HL-60 (cell line): Measurements from ENCODE around the gene EPB41L4B.
"Not testable (repeated sequence)": the region's sequence is repeated elsewhere in the genome, so short reads cannot be mapped to it uniquely, and the experiment has no call there.

Source experiments
- DNase-seq, 2 experiments: peaks; one replicate each; pipeline ENCODE4 v3.0.0-alpha.2; 2010 to 2020; ENCODE audit warnings: low read depth in 1 of 2, low spot score in 1 of 2
- H3K27ac ChIP-seq: fragments of 250-450 bp; sonication (Bioruptor Pico); replicated peaks from 2 replicates; pipeline ENCODE4 v1.5.1; 2020; ENCODE audit warnings: mild to moderate bottlenecking, moderate library complexity
- H3K27me3 ChIP-seq: fragments of 250-450 bp; sonication (Bioruptor Pico); 2 replicates; pipeline ENCODE4 v1.5.1; 2021; ENCODE audit warnings: mild to moderate bottlenecking, moderate library complexity; ENCODE audit not compliant: insufficient read depth, poor library complexity, severe bottlenecking
- H3K4me3 ChIP-seq: replicated peaks from 2 replicates; pipeline ENCODE4 v1.5.1; 2011; ENCODE audit warnings: mild to moderate bottlenecking, control low read depth, low read length; ENCODE audit not compliant: insufficient read depth
- GABPA ChIP-seq: IDR thresholded peaks from 2 replicates; pipeline ENCODE4 v1.6.1; 2012; ENCODE audit warnings: low read depth
- POLR2AphosphoS5 ChIP-seq: IDR thresholded peaks from 2 replicates; pipeline ENCODE4 v1.6.1; 2012; ENCODE audit warnings: low read depth
- SPI1 ChIP-seq: IDR thresholded peaks from 2 replicates; pipeline ENCODE4 v1.6.1; 2012; ENCODE audit warnings: low read depth, mild to moderate bottlenecking, borderline replicate concordance
- TF ChIP-seq, protein P1 (sequence below): IDR thresholded peaks from one replicate; pipeline ENCODE4 v1.5.1; 2011; ENCODE audit warnings: low read length, control low read depth, inconsistent platforms; ENCODE audit not compliant: insufficient read depth
- TF ChIP-seq, protein P2 (sequence below): IDR thresholded peaks from 2 replicates; pipeline ENCODE4 v1.6.1; 2012; ENCODE audit warnings: low read depth; ENCODE audit not compliant: insufficient replicate concordance

Gene EPB41L4B

DNA sequence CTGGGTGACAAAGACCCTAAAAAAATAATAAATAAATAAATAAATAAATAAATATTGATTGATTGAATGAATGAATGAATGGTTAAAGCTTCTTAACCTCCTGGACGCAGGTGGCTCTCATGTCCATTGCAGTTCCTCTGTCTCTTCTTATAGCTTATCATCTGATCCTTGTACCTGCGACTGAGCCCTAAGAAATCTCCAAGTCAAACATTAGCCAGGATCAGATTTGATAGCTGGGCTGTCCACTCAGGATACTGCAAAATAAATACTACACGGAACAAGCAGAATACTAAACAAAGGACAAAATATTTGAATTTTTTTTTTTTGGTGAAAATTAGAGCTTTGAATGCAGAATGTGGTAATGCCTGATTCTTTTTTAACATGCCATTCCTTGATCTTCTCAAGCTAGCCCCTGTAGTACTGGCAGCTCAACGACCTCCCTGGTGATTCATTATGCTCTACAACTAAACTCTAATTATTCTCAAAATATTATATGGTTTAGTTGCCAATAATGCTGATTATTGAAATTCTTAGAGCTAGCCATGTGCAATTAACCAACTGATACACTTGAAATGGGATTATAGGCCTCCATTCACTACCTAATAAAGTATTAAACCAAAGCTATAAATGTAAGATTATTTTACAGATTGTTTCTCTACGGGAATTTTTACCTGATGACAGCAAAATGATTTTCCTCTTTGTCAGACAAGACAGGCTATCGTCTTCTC is 191.2 kb downstream of the EPB41L4B start:
- TF ChIP-seq, protein P1, sequence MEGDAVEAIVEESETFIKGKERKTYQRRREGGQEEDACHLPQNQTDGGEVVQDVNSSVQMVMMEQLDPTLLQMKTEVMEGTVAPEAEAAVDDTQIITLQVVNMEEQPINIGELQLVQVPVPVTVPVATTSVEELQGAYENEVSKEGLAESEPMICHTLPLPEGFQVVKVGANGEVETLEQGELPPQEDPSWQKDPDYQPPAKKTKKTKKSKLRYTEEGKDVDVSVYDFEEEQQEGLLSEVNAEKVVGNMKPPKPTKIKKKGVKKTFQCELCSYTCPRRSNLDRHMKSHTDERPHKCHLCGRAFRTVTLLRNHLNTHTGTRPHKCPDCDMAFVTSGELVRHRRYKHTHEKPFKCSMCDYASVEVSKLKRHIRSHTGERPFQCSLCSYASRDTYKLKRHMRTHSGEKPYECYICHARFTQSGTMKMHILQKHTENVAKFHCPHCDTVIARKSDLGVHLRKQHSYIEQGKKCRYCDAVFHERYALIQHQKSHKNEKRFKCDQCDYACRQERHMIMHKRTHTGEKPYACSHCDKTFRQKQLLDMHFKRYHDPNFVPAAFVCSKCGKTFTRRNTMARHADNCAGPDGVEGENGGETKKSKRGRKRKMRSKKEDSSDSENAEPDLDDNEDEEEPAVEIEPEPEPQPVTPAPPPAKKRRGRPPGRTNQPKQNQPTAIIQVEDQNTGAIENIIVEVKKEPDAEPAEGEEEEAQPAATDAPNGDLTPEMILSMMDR: no peak
- no peak for TF ChIP-seq SPI1
- no peak for TF ChIP-seq GABPA
- TF ChIP-seq POLR2AphosphoS5: no peak
- TF ChIP-seq, protein P2, sequence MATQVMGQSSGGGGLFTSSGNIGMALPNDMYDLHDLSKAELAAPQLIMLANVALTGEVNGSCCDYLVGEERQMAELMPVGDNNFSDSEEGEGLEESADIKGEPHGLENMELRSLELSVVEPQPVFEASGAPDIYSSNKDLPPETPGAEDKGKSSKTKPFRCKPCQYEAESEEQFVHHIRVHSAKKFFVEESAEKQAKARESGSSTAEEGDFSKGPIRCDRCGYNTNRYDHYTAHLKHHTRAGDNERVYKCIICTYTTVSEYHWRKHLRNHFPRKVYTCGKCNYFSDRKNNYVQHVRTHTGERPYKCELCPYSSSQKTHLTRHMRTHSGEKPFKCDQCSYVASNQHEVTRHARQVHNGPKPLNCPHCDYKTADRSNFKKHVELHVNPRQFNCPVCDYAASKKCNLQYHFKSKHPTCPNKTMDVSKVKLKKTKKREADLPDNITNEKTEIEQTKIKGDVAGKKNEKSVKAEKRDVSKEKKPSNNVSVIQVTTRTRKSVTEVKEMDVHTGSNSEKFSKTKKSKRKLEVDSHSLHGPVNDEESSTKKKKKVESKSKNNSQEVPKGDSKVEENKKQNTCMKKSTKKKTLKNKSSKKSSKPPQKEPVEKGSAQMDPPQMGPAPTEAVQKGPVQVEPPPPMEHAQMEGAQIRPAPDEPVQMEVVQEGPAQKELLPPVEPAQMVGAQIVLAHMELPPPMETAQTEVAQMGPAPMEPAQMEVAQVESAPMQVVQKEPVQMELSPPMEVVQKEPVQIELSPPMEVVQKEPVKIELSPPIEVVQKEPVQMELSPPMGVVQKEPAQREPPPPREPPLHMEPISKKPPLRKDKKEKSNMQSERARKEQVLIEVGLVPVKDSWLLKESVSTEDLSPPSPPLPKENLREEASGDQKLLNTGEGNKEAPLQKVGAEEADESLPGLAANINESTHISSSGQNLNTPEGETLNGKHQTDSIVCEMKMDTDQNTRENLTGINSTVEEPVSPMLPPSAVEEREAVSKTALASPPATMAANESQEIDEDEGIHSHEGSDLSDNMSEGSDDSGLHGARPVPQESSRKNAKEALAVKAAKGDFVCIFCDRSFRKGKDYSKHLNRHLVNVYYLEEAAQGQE: no peak
- no peak overlapping the region for H3K27ac ChIP-seq
- DNase-seq: no peak
- H3K27me3 ChIP-seq: no peaks in the 10 kb centered on the region
- H3K4me3 ChIP-seq: no peak overlapping the region

DNA sequence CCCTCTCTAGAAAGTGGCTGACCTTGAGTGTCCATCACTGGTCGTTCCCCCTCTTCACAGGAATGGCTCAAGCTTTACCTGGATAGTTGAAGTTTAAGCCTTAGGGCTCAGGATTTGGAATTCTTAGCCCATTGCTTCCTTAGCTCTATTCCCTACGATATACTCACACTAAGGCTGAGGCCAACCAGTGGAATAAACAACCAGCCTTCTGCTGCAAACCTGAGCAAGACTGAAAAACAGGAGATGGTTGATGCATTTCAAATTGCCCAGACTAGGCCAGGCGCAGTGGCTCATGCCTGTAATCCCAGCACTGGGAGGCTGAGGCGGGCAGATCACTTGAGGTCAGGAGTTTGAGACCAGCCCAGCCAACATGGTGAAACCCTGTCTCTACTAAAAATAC is 194.2 kb downstream of the EPB41L4B start:
- H3K4me3 ChIP-seq, H3K27ac ChIP-seq, DNase-seq, H3K27me3 ChIP-seq: not testable (repeated sequence)

DNA sequence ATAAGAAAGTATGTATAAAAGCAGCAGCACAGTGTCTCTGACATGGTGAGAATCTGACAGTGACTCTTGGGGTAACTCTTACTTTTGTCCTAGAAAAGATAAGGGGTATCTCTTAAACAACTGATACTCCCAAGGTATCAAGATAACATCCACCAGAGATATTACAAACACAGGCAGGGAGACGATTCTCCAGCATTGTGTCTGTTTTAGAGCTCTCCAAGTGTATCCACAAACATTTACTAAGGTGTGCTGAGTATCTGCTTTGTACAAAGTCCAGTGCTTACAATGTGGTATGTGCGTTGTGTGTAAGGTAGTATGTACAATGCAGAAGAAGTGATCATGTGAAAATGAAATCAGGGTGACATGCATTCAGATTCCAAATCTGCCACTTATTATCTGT is 196.7 kb downstream of the EPB41L4B start:
- Histone ChIP-seq H3K27ac (no peak overlapping the region), H3K27me3 (no peaks in the 10 kb centered on the region), H3K4me3 (no peak overlapping the region)
- TF ChIP-seq, protein P2: no peak
- TF ChIP-seq POLR2AphosphoS5: no peak
- TF ChIP-seq GABPA: no peak
- TF ChIP-seq SPI1: no peak
- TF ChIP-seq, protein P1: no peak
- no peak for DNase-seq

DNA sequence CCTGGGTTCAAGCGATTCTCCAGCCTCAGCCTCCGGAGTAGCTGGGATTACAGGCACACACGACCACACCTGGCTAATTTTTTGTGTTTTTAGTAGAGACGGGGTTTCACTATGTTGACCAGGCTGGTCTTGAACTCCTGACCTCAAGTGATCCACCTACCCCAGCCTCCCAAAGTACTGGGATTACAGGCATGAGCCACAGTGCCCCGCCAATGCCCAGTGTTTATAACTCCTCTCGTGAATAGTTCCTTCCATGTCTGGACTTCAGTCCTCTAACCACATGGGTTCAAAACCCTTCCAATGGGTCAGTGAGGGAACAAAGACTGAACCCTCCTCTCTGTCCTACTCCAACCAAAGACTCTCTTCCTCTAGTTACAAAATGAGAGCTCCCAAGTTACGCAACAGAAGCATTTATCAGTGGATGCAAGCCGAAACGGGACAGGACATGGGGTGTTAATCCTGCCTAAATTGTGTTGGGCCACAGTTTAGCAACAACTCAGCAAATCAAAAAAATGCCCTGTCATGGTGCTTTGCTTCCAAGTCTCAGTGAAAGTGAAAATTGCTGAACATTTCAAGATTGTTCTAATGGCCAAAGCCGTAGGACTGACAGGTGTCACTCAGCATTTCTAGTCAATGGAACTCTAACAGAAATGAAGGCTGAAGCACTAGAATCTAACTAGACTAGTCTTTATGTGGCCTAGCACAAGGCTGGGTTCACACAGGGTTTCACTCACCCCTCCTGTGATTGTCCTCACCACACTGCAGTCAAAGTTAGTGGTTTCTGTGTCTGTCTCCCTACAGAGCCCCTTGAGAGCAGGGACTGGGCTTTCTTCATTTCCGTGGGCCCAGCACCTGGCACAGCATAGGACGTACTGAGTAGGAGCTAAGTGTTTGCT is 197.9 kb downstream of the EPB41L4B start:
- H3K27ac ChIP-seq: no peak overlapping the region
- TF ChIP-seq, protein P1: no peak
- TF ChIP-seq SPI1 (no peak), POLR2AphosphoS5 (no peak), GABPA (no peak)
- TF ChIP-seq, protein P2: no peak
- H3K27me3 ChIP-seq: no peaks in the 10 kb centered on the region
- H3K4me3 ChIP-seq: no peak overlapping the region
- DNase-seq: no peak
